Bronchial epithelial cell (primary cell): ENCODE results near the gene PRAME. TPM values are rescaled to one million over a fixed set of nuclear protein-coding genes. Genes with fewer than 3 reads are reported as not detected.
A peak's percentile ranks its signal among the peaks of the same experiment; 100 is the strongest.

Experiments
- DNase-seq: peaks from one replicate; pipeline ENCODE4 v3.0.0-alpha.2; 2010; ENCODE audit warnings: low read depth
- FAIRE-seq: peaks from 2 replicates; lab custom pipeline; 2011; peaks lifted over from hg19 to GRCh38; lab: Jason Lieb, UNC
- H3K27me3 ChIP-seq: 2 replicates; pipeline ENCODE4 v1.5.1; 2011; ENCODE audit warnings: low read length; ENCODE audit not compliant: control insufficient read depth, insufficient read depth
- H3K36me3 ChIP-seq: 2 replicates; pipeline ENCODE4 v1.5.1; 2011; ENCODE audit warnings: low read length; ENCODE audit not compliant: control insufficient read depth, insufficient read depth
- H3K4me3 ChIP-seq: 2 replicates; pipeline ENCODE4 v1.5.1; 2011; ENCODE audit warnings: mild to moderate bottlenecking, low read depth, low read length, control low read depth
- total RNA-seq: library from RNA; depleted of rRNA; stranded (reverse); fragments of >200 nt; gene quantifications from 2 replicates; pipeline ENCODE4 v1.2.1, GENCODE V29; 2014
- TF ChIP-seq, protein P1 (sequence below): IDR thresholded peaks from 2 replicates; pipeline ENCODE4 v1.5.1; 2011; ENCODE audit warnings: mild to moderate bottlenecking, moderate library complexity, low read length, control low read depth, inconsistent platforms; ENCODE audit not compliant: insufficient read depth, severe bottlenecking

PRAME gene
- total RNA-seq, 1 donor from 2014 or later, result not detected

DNA sequence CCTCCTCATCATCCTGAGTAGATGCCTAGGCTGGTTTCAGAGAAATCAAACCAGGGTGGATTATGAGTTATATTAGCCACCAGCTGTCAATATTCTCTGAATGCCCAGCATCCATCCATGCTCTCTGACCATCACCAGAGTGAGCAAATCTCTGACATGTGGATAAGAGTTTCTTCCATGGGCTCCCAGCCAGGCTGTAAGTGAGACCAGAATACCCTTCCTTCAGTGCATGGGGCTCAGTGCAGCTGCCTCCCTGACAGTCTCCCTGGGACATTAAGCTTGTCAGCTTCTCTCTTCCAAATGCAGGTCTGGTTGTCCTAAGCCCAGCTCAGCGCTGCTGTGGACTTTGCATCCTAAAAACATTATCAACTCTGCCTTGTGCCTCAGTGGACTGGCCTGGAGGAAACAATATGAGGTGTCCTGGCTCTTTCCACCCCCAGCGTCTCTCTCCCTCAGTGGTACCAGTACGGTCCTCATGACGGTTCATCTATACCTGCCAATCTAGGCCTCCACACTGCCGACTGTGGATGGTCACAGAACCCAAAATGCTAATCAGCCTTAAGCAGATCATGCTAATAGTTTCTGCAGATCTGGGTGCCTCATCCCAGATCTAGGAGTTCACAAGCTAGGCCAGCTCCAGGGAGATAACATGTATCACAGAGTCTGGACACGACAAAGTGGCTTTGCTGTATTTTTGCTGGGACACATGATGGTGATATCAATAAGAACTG is 41.6 kb upstream of the PRAME start:
- Histone ChIP-seq H3K27me3 (no peaks in the 10 kb centered on the region), H3K36me3 (no peaks in the 10 kb centered on the region), H3K4me3 (no peak overlapping the region)
- DNase-seq (no peak), FAIRE-seq (no peak)
- TF ChIP-seq, protein P1, sequence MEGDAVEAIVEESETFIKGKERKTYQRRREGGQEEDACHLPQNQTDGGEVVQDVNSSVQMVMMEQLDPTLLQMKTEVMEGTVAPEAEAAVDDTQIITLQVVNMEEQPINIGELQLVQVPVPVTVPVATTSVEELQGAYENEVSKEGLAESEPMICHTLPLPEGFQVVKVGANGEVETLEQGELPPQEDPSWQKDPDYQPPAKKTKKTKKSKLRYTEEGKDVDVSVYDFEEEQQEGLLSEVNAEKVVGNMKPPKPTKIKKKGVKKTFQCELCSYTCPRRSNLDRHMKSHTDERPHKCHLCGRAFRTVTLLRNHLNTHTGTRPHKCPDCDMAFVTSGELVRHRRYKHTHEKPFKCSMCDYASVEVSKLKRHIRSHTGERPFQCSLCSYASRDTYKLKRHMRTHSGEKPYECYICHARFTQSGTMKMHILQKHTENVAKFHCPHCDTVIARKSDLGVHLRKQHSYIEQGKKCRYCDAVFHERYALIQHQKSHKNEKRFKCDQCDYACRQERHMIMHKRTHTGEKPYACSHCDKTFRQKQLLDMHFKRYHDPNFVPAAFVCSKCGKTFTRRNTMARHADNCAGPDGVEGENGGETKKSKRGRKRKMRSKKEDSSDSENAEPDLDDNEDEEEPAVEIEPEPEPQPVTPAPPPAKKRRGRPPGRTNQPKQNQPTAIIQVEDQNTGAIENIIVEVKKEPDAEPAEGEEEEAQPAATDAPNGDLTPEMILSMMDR, result no peak

DNA sequence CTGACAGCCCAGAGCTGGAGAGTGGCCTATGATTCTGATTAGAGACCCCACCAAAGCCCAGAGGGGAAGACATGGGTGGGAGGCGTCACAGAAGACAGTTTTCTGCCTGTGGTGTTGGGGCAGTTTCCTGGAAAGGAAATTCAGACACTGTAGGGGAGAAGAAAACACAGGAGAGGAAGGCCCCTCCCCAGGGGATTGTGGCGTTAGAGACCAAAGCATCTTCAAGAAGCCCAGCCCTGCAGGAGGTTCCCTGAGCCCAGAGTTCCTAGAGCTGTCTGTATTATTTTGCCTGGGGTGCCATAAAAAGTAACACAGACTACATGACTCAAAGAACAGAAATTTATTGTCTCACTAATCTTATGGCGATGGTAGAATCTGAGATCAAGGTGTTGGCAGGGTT is 40.2 kb upstream of the PRAME start:
- no peak overlapping the region for H3K4me3 ChIP-seq
- no peaks in the 10 kb centered on the region for H3K36me3 ChIP-seq
- DNase-seq (no peak), FAIRE-seq (no peak)
- no peaks in the 10 kb centered on the region for H3K27me3 ChIP-seq
- TF ChIP-seq, protein P1, result no peak

DNA sequence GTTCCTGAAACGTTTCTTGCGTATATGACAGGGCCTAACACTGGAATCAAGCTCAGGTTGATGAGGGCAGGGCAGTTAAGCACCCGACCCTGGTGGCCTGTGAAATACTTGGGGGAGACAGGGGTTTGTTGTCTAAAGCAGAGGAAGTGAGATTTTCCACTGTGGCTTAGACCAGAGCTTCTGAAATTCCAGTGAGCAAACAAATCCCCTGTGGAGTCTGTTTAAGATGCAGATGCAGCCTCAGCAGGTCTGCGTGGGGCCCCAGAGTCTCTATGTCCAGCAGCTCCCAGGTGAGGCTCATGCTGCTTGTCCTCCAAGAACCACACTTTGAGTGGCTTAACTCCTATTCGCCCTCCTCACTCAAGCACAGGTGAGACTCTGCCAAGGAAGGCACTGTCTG is 39.1 kb upstream of the PRAME start:
- no peaks in the 10 kb centered on the region for H3K36me3 ChIP-seq
- H3K4me3 ChIP-seq, result no peak overlapping the region
- TF ChIP-seq, protein P1, result no peak
- no peaks in the 10 kb centered on the region for H3K27me3 ChIP-seq
- DNase-seq, result no peak
- no peak for FAIRE-seq

DNA sequence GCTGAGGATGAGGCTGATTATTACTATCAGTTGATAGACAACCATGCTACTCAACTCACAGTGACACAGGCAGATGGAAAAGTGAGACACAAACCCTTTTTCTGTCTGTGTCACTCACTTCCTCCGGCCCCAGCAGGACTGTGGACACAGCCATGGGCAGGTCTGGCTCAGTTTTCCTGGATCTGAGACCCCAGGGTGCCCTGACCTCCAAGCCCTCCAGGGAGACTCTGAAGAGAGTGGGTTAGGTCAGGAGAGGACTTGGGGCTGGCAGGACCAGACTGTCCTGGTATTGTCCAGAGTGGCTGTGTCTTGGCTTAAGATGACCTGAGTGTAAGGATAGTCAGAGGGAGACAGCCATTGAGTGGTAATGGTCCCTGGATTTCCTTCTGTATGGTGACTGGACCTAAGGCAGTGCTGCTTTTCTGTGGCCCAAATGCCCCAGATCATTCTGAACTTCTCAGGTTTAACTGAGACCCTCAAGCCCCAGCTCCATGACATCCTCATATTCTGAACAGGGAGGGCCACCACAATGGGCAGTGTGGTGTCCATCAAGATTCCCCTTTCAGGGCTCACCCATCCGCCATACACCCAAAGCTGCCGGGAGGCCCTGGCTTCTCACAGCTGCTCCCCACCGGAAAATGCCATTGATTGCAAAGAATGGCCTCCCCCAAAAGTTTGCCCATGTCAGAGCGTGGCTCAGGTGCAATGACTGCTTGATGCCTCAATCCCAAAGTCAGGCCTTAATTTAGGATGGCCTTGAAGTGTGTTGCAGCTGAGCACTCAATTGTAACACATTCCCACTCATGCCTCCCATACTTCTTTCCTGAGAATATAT is 36.2 kb upstream of the PRAME start:
- FAIRE-seq (peak; percentile 13), DNase-seq (no peak)
- Histone ChIP-seq H3K27me3 (no peaks in the 10 kb centered on the region), H3K36me3 (no peaks in the 10 kb centered on the region), H3K4me3 (no peak overlapping the region)
- TF ChIP-seq, protein P1, result no peak

DNA sequence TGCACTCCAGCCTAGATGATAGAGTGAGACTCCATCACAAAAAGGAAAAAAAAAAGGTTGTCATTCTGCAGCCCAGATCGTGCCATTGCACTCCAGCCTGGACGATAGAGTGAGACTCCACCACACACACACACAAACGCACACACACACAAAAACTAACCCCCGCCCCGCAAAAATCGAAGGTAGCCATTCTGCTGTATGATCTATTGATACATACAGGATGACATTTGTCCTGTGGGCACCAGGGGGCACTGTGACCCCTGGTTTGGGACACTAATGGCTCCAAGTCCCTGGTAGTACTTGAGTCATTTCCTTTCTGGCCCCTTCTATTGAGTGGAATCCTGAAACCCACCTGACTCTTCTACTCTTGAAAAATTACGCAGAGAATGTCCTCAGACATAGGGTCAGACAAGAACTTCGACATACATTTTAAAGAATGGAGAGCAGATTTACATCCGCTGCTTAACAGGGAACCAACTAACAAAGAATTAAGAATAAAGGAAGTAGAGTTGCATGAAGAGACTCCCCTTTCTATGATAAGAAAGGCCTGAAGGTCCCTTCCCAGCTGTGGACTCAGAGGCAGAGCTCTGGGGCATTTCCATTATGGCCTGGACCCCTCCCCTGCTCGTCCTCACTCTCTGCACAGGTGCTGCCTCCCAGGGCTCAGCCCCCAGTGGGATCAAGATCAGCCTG is 35.0 kb upstream of the PRAME start:
- peak; percentile 23 for FAIRE-seq
- DNase-seq, result peak; percentile 31
- Histone ChIP-seq H3K36me3 (no peaks in the 10 kb centered on the region), H3K27me3 (no peaks in the 10 kb centered on the region), H3K4me3 (no peak overlapping the region)
- TF ChIP-seq, protein P1, result peak; percentile 70
